Measurements from ENCODE around the gene SMIM11. TPM values are rescaled to one million over a fixed set of nuclear protein-coding genes. Genes with fewer than 3 reads are reported as not detected.
"Not testable (repeated sequence)": the region's sequence is repeated elsewhere in the genome, so short reads cannot be mapped to it uniquely, and the experiment has no call there.

SMIM11 gene, protein sequence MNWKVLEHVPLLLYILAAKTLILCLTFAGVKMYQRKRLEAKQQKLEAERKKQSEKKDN
- polyA plus RNA-seq, result 10 to 100 TPM in 1 of 3 donors, 1 to 10 TPM in 2; 3.9 to 11.1 (median 7.0) TPM

DNA sequence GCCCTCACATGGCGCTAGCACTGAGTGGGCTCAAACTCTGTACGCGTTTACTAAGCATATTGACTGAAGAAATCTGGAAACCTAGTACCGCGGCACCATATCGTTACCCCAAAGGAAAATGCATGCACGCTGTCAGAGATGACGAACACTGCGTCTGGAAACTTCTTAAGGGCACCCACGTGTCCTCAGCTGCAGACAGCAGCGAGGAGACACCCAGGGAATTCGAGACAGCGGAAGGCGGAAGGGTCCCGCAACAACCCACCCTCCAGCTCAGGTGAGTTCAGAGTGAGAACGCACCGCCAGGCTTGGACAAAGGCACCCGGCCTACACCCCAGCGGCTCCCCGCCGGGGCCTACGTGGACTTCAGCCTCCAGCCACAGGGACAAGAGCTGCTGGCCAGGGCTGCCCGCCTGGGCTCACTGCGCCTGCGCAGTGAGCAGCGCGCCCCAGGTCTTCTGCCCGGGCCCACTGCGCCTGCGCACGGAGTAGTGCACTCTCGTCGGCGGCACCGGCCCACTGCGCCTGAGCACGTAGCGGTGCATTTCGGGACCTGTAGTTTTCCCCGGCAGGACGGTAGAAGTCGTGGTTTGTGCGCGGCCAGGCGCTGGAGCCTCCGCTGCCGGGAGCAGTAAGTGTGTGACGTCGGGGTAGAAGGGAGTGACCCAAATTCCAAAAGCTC, at the start of gene SMIM11:
TSS of gene SMIM11 (plus strand) at position 568 of the 679 bp plus-strand sequence. CDS start 3,998 bp downstream, outside the sequence.
- H3K27me3 Mint-ChIP-seq (ENCODE audit: low read depth in 3 of 3); H3K36me3 Mint-ChIP-seq; H3K4me1 Mint-ChIP-seq; DNase-seq; H3K27ac Mint-ChIP-seq; H3K4me3 Mint-ChIP-seq; H3K9me3 Mint-ChIP-seq: not testable (repeated sequence)

DNA sequence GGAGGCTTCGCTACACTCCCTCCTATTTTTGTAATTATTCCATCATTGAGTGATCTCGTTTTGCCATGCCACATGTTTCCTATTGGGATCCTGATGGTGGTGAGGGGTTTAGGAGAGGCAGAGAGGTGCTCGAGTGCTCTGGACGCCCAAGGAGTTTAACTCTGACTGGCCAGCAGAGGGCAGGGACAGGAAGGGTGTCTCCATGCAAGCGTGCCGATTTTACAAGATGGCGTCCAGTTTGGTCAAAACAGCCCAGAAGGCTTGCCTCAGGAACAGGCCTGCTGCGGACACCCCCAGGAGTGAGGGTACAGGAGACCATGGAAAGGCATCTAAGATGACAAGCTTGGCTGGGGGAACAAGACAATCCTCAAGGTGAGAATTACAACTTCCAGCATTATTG, 45.3 kb upstream of the SMIM11 start:
- Mint-ChIP-seq H3K4me3 (no peak overlapping the region), H3K9me3 (peaks cover 0 to 4% (median 0%) of the 10 kb centered on the region in 6 donors), H3K4me1 (no peaks in the 10 kb centered on the region), H3K36me3 (peaks cover 0 to 3% (median 3%) of the 10 kb centered on the region in 3 donors), H3K27ac (no peak overlapping the region), H3K27me3 (ENCODE audit: low read depth in 3 of 3) (peaks cover 0 to 7% (median 0%) of the 10 kb centered on the region in 3 donors)
- no peak for DNase-seq

DNA sequence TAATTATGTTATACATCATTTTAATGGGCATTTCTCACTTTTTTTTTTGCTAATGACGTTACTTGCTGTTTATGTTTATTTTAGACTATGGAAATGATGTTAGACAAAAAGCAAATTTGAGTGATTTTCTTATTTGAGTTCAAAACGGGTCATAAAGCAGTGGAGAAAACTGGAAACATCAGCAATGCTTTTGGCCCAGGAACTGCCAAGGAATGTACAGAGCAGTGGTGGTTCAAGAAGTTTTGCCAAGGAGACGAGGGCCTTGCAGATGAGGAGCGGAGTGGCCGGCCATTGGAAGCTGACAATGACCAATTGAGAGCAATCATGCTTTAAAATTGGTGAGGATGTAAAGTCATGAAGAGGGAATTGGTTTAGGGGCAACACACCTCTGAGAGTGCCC, 43.6 kb upstream of the SMIM11 start:
- Mint-ChIP-seq H3K4me3 (no peak overlapping the region), H3K27me3 (ENCODE audit: low read depth in 3 of 3) (peaks cover 0 to 7% (median 3%) of the 10 kb centered on the region in 3 donors), H3K27ac (no peak overlapping the region), H3K4me1 (no peaks in the 10 kb centered on the region), H3K36me3 (peaks cover 0 to 6% (median 3%) of the 10 kb centered on the region in 3 donors), H3K9me3 (peaks cover 0 to 4% (median 0%) of the 10 kb centered on the region in 6 donors)
- DNase-seq, result no peak

DNA sequence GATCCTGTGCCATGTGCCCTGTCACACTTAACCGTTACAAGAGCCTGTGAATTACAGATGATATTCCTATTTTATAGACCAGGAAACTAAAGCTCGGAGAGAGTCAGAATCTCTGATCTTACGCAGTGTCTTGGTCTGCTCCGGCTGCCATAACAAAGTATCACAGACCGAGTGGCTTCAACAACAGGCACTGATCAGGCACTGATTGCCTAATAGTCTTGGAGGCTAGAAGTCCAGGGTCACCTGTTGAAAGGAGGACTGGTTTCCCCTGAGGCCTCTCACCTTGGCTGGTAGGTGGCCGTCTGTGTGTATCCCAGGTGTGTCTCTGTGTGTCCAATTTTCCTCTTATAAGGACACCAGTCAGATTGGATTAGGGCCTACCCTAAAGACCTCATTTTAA, 43.0 kb upstream of the SMIM11 start:
- Mint-ChIP-seq H3K4me3 (no peak overlapping the region), H3K27ac (no peak overlapping the region), H3K4me1 (no peaks in the 10 kb centered on the region), H3K27me3 (ENCODE audit: low read depth in 3 of 3) (peaks cover 0 to 7% (median 7%) of the 10 kb centered on the region in 3 donors), H3K9me3 (peaks cover 0 to 4% (median 0%) of the 10 kb centered on the region in 6 donors), H3K36me3 (peaks cover 0 to 6% (median 3%) of the 10 kb centered on the region in 3 donors)
- DNase-seq, result no peak

DNA sequence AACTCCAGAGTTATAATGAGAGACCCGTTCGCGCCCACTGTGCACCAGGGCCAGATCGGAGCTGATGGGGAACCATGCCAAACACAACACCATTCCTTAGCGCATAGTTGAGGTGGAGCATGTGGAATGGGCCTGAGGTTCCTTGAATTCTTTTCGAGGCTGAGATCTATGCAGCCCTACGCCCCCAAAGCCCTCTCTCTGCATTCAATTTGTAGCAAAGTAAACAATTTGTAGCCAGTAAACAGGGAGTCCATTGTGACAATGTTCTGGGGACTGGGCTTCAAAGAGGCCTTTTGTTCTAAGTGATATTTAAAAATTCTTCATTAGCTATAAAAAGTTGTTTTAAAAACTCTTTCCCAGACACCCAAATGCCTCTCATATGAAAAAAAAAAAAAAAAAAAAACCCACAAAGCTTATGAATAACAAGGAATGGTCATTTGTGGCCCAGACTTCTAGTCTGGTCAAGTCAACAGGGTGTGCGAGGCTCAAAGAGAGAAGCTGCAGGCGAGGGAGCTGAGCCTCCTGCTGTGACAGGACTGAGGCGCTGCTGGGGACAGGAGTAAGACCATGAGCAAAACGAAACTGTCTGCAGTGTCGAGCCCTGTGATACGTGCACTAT, 42.1 kb upstream of the SMIM11 start:
- no peak overlapping the region for H3K4me3 Mint-ChIP-seq
- no peak overlapping the region for H3K27ac Mint-ChIP-seq
- peaks cover 0 to 11% (median 7%) of the 10 kb centered on the region in 3 donors for H3K27me3 Mint-ChIP-seq (ENCODE audit: low read depth in 3 of 3)
- DNase-seq, result no peak
- peaks cover 0 to 4% (median 0%) of the 10 kb centered on the region in 6 donors for H3K9me3 Mint-ChIP-seq
- peaks cover 0 to 6% (median 0%) of the 10 kb centered on the region in 3 donors for H3K36me3 Mint-ChIP-seq
- peaks cover 5 to 6% of the 10 kb centered on the region in 2 donors for H3K4me1 Mint-ChIP-seq

DNA sequence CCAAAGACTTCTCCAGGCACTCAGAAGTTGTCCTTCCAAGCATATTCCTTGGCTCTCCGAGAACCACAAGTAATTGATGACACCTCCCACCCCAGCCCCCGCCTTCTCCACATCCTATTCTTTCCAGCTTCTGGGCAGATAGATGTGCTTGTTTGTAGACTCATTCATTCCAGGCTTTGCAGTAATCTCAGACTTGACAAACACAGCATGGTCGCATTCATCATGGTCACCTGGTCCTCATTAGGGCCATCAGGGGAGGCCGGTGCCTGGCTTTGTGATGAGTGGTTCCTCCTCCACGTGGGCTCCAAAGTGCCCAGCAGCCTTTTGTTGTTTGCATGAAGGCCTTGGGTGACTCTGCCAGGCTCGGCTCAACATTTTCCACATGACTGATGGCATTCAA, 40.0 kb upstream of the SMIM11 start:
- Mint-ChIP-seq H3K27ac (no peak overlapping the region), H3K4me1 (peaks cover 14 to 19% of the 10 kb centered on the region in 2 donors), H3K9me3 (no peaks in the 10 kb centered on the region), H3K4me3 (no peak overlapping the region), H3K27me3 (ENCODE audit: low read depth in 3 of 3) (peaks cover 0 to 11% (median 3%) of the 10 kb centered on the region in 3 donors), H3K36me3 (peaks cover 0 to 6% (median 0%) of the 10 kb centered on the region in 3 donors)
- DNase-seq, result no peak

DNA sequence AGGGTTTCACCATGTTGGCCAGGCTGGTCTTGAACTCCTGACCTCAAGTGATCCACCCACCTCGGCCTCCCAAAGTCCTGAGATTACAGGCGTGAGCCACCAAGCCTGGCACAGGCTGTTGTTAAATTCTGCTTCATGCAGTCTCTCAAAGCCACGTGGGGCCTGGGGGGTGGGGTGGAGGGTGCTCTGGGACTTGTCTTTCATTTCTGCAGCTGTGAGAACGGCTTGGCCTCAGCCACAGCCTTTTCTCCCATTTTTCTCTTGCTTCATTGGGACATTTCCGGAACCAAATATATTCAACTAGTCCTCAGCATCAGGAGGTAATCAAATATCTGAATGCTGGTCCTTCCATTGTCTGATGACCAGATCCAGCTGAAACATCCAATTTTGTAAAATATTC, 39.1 kb upstream of the SMIM11 start:
- DNase-seq, result no peak
- Mint-ChIP-seq H3K27me3 (ENCODE audit: low read depth in 3 of 3) (peaks cover 0 to 15% (median 5%) of the 10 kb centered on the region in 3 donors), H3K36me3 (peaks cover 0 to 6% (median 0%) of the 10 kb centered on the region in 3 donors), H3K9me3 (no peaks in the 10 kb centered on the region), H3K27ac (no peak overlapping the region), H3K4me1 (peaks cover 21 to 26% of the 10 kb centered on the region in 2 donors), H3K4me3 (no peak overlapping the region)

DNA sequence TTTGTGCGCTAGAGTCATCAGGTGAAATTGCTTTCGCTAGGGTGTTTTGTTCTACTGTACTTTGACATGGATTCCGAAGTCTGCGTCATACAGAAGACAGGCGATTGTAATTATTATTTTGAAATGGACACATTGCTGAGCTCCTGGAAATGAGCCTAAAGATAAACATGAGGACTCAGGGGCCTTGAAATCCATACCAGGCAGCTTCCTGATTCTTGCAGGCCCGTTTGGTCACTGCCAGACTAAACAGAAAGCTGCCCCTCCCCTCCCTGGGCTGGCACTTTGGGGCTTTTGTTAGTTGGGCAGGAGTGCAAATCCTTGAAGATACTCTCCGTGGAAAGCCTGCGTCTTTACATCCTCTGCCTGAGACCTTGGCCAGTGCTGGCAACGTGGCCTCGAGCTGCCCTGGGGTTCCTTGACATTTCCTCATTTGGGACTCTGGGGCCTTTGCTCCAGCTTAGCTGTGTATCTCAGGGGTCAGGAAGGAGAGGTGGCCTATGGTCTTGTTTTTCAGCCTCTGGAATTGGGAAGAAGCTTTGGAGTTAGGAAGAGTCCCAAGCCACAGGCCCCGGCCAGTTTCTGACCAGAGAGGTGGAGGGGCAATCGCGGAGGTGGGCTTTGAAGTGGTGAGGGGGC, 38.4 kb upstream of the SMIM11 start:
- peaks cover 0 to 4% (median 0%) of the 10 kb centered on the region in 3 donors for H3K36me3 Mint-ChIP-seq
- H3K4me1 Mint-ChIP-seq, result peaks cover 21 to 26% of the 10 kb centered on the region in 2 donors
- peaks cover 3 to 15% (median 5%) of the 10 kb centered on the region in 3 donors for H3K27me3 Mint-ChIP-seq (ENCODE audit: low read depth in 3 of 3)
- H3K9me3 Mint-ChIP-seq, result no peaks in the 10 kb centered on the region
- H3K27ac Mint-ChIP-seq, result no peak overlapping the region
- no peak for DNase-seq
- no peak overlapping the region for H3K4me3 Mint-ChIP-seq

DNA sequence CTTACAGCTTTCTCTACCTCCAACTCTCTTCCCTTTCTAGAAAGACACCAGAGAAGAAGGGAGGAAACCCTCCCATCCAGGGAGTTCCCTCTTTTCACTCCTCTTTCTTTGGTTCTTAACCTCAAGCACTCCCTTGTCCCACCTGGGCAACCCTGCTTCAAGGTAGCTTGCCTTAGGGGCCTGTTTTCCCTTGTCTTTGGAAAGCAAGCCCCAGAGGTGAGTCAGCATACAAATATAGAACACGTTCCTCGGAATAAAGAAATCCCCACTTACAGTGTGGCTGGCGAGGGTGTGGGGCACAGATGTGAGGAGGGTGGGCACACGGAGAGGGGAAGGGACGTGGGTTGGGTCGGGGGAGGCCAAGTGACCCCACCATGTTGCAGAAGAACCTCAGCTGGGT, 37.6 kb upstream of the SMIM11 start:
- Mint-ChIP-seq H3K4me3 (no peak overlapping the region), H3K27me3 (ENCODE audit: low read depth in 3 of 3) (peaks cover 3 to 15% (median 5%) of the 10 kb centered on the region in 3 donors), H3K4me1 (peaks cover 21 to 26% of the 10 kb centered on the region in 2 donors), H3K27ac (no peak overlapping the region), H3K9me3 (no peaks in the 10 kb centered on the region), H3K36me3 (peaks cover 0 to 3% (median 0%) of the 10 kb centered on the region in 3 donors)
- no peak for DNase-seq

DNA sequence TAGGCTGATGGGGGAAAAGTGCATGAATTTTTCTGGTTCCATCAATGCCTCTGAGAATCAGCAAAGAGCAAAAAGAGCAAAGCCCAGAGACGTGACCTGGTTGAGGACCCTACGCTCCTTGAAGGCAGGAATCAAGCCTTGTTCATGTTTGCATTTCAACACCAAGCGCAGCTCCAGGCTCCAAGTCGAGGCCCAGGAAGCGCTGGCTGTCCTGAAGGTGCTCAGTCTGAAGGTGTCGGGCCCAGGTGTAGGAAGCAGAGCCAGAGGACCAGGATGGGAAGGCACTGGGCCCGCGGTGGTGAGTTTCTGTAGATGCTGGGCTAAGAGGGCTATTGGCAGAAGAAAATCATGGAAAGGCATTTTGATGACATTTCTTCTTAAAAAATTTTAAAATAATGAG, 37.1 kb upstream of the SMIM11 start:
- Mint-ChIP-seq H3K36me3 (peaks cover 0 to 3% (median 0%) of the 10 kb centered on the region in 3 donors), H3K4me1 (peaks cover 21 to 26% of the 10 kb centered on the region in 2 donors), H3K9me3 (no peaks in the 10 kb centered on the region), H3K27ac (no peak overlapping the region), H3K27me3 (ENCODE audit: low read depth in 3 of 3) (peaks cover 3 to 15% (median 5%) of the 10 kb centered on the region in 3 donors), H3K4me3 (no peak overlapping the region)
- no peak for DNase-seq

DNA sequence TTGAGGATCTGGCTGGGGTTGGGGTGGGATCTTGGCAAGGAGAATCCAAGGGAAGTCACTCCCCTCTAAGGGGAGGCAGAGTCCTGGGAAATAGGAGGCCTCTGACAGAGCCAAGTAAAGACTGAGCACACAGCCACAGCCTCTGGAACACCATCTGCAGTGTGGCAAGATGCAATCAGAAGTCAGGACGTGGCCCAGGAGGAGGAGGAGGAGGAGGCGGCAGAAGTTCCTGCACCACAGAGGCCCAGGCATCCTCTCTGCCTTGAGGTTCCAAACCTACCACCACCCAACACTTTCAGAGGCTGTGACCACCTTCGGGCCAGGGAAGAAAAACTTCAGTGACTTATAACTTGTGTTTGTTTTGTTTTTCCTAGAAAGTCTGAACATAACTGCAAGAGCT, 35.2 kb upstream of the SMIM11 start:
- H3K27ac Mint-ChIP-seq, result peak overlapping the region in 1 of 6 donors; percentile 77
- H3K27me3 Mint-ChIP-seq (ENCODE audit: low read depth in 3 of 3), result peaks cover 5 to 15% (median 5%) of the 10 kb centered on the region in 3 donors
- peak overlapping the region in 3 of 5 donors; percentile 46 to 65 (median 56) for H3K4me3 Mint-ChIP-seq
- DNase-seq, result no peak
- H3K36me3 Mint-ChIP-seq, result peaks cover 0 to 3% (median 0%) of the 10 kb centered on the region in 3 donors
- H3K9me3 Mint-ChIP-seq, result no peaks in the 10 kb centered on the region
- peaks cover 21 to 26% of the 10 kb centered on the region in 2 donors for H3K4me1 Mint-ChIP-seq

DNA sequence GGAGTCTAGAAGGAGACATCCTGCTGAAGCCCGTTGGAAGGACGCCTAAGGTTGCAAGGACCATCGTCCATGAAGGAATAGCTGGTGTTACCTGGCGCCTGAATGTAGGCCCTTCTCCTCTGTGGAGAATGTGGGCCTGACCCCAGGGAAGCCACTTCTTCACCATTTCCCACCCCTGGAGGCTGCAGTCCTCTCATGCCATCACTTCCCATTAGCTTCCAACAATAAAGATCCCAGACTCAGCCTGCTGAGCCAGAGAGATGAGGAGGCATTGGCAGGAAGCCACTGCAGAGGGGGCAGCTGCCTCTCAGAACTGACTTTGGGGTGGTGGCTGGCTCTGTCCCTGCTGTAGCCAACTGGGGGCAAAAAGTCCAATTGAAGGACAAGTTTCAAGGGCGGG, 32.8 kb upstream of the SMIM11 start:
- DNase-seq, result no peak
- Mint-ChIP-seq H3K27me3 (ENCODE audit: low read depth in 3 of 3) (peaks cover 5 to 8% (median 5%) of the 10 kb centered on the region in 3 donors), H3K4me3 (no peak overlapping the region), H3K36me3 (no peaks in the 10 kb centered on the region), H3K4me1 (peaks cover 21 to 26% of the 10 kb centered on the region in 2 donors), H3K9me3 (no peaks in the 10 kb centered on the region), H3K27ac (peak overlapping the region in 1 of 6 donors; percentile 49)

DNA sequence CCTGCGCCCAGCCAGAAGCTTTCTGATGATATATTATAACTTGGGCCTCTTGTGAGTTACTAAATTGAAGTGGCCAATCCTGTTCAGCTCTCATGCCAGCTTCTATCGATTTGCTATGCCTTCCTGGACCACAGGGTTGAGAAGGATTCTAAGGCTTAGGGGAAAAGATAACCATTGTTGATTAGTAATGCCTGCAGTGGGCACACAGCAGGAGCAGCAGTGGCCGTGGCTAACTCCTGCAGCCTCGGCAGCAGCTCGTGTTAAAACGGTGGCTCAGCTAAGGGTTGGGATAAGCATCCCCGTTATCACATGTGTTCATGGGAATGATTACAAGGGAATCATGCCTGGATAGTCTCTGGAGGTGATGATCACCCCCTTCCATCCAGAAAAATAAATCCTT, 32.0 kb upstream of the SMIM11 start:
- Mint-ChIP-seq H3K27ac (no peak overlapping the region), H3K9me3 (no peaks in the 10 kb centered on the region), H3K27me3 (ENCODE audit: low read depth in 3 of 3) (peaks cover 4 to 8% (median 5%) of the 10 kb centered on the region in 3 donors), H3K4me1 (peaks cover 20% of the 10 kb centered on the region in 2 donors), H3K36me3 (no peaks in the 10 kb centered on the region), H3K4me3 (no peak overlapping the region)
- DNase-seq, result no peak

Data from immature natural killer cell (primary cell).